Islet precursor cell (in vitro differentiated cells): ENCODE results near the gene PLA2G6.
A peak's percentile ranks its signal among the peaks of the same experiment; 100 is the strongest.

Experiments
- DNase-seq: peaks from one replicate; pipeline ENCODE4 v3.0.0-alpha.2; 2018

The PLA2G6 gene

DNA sequence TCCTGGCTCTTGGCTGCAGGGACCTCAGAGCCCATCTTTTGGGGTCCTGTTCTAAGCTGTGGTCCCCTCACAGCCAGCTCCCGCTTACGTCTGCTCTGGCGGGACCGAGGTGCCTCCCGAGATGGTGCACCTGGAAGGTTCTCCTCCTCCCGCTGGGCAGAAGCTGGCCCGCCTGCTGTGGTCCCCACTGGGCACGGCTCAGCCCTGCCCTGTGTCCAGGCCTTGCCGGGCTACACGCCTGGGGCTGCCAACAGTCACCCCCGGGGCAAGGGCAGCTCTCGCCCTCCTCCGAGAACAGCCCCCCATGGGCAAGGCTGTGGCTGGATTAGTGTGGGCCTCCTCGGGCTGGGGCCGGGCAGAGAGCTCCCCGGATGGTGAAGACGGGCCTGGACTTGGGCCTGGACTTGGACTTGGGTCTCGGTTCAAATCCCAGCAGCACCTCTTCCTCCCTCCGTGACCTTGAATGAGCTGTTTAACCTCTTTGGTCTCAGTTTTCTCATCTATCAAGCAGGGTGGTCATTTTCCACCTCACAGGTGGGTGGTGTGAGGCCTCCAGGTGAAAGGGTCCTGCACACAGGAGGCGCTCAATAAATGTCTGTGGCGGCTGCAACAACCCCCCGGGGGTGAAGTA lies 72.1 kb downstream of the PLA2G6 start:
- peak; percentile 49 for DNase-seq

DNA sequence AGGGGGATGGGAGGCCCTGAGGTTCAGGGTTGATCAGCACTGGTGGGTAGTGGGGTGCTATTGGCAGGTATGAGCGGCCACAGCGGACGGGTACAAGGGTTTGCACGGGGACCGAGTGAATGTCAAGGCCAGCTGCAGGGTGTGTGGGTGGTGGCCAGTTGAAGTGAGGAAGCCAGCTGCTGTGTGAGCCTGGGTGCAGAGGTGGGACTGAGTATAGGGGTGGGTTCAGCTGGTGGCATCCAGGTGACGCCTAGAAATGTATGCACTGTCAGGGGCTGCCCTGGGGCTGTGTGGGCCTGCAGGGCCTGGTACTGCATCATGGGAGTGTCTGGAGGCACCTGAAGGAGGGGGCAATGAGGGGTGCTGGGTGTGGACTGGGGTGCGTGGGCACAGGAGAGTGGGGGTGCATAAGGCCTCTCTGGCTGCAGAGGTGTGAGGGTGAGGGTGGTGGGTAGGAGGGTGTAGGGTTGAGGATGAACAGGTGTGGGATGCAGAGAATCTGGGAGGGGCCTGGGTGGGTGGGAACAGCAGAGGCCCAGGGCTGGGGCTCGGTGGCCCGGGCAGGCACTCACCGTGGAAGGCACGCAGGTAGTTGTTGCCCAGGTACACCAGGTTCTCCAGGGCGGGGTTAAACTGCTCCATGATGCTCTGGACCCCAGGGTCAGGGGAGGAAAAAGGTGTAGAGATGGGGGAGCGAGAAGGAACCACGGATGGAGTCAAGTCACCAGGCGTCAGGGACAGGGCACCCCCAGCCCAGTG lies 72.9 kb downstream of the PLA2G6 start:
- no peak for DNase-seq

DNA sequence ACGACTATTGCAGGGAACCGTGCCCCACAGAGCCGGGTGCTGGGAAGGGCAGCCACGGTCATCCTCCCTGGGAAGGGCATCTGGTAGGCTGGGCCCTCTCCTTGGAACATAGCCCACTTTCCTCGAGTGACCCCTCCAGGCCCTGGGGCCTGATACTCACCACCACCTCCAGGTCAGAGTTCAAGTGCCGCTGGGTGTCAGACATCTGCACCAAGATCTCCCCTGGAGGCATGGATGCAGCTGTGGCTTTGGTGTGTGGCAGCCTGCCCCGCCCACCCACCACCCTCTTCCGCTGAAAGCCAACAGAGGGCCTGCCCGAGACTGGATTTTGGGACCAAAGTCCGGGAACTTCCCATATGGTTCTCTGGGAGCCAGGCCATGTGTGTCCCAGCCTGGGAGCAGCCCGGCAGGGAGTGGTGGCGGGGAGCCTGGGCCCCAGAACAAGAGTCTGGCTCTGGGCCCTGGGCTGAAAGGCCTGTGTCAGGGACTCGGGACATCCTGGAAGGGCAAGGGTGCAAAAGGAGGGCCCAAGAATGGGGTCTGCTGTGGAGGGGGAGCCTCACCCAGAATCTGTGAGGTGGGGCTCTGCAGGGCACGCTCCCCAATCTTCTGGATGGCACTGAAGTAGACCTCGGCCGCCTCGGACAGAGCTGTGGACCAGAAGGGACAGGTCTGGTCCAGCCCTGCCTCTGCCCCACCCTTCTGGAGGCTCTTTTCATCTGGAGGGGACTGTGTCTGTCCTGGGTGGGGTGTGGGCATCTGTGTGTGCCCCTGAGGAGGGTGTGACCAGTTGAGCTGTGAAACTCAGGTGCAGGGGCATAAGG lies 73.7 kb downstream of the PLA2G6 start:
- DNase-seq = peak; percentile 52

DNA sequence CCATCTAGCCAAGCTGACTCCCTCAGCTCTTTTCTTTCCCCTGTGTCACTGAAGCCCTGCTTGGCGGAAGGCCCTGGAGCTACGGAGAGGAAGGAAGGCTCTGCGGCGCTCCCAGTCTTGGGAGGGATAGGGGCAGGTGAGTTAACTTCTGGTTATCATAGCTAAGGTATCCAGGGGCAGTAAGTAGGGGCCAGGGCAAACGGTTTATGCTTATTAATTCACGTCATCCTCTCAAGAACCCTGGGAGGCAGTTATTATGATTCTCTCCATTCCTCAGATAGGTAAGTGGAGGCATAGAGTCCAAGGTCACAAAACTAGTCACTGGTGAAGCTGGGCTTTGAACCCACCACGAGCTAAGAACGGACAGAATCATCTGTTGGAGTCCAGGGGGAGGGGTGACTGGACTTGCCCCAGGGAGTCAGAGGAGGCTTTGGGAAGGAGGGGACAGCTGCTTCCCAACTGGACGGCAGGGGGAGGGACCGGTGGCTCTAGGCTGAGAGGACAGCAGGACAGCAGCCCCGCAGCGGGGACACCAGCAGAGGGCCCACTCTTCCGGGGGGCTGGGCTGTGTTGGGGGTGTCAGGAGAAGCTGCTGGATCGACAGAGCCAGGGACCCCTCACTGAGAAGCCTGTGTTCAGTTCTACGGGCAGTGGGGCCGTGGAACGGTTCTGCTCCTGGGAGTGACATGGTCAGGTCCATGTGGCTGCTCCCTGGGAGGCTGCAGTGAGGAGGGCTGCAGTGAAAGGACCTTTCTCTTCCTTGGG lies 74.6 kb downstream of the PLA2G6 start:
- DNase-seq = peak; percentile 45

DNA sequence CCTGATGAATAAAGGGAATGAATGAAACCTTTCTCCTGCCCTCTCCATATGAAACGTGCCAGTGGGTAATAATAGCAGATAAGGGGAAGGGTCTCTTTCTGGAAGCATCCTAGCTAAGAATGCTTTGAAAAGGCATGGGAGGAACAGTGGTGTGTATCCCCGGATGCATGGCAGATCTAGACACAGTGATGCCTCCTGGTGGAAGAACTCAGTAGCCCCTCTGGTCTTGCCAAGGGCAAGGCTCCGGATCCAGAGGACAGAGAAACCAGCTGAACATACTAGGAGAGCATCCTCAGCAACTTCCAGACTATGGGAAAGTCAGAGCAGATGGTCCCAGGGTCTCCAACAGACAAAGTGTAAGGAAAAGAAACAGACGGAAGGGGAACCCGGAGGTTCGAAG lies 77.5 kb downstream of the PLA2G6 start:
- peak; percentile 78 for DNase-seq

DNA sequence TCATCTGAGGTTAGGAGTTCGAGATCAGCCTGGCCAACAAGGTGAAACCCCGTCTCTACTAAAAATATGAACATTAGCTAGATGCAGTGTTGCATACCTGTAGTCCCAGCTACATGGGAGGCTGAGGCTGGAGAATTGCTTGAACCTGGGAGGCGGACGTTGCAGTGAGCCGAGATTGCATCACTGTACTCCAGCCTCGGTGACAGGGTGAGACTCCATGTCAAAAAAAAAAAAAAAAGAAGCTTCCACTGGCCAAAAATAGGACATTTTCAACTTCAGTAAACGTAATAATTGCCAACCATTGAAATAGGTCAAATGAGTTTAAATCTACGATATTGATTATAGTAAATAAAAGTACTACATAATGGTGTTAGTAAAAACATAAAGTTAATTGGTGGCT lies 78.0 kb downstream of the PLA2G6 start:
- no peak for DNase-seq

DNA sequence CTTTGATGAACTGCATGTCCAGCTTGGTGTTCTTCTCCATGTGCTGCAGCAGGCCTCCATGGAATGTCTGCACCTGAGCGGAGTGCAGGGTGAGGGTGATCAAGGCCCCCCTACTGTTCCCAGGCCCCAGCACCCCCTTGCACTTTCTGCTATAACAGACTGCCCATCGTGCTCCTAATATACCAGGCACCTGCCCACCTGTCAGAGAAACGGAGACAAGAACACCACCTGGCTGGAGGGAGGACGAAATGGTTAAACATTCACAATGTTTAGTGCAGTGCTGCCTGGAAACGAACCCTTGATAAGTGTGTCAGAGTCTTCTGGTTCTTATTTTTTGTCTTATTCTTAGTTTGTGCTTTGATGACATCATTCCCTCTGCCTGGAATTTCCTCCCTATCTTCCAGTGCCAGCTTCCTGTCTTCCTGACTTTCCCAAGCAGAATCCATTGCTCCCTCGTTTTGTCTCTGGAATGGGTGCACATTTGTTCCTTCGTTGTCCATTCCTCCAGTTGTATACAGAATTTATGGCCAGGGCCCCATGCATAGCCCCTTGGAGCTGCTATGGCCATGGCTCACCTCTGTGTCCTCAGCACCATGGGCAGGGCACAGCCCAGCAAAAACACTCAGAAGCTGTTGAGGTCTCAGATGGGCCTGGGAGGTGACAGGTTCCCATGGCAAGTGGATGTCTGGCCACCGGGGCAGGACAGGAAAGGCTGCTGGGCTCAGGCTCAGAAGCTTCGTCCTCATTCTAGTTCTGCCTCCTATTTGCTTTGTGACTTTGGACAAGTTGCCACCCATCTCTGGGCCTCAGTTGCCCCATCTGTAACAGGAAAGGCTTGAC lies 83.0 kb downstream of the PLA2G6 start:
- no peak for DNase-seq

DNA sequence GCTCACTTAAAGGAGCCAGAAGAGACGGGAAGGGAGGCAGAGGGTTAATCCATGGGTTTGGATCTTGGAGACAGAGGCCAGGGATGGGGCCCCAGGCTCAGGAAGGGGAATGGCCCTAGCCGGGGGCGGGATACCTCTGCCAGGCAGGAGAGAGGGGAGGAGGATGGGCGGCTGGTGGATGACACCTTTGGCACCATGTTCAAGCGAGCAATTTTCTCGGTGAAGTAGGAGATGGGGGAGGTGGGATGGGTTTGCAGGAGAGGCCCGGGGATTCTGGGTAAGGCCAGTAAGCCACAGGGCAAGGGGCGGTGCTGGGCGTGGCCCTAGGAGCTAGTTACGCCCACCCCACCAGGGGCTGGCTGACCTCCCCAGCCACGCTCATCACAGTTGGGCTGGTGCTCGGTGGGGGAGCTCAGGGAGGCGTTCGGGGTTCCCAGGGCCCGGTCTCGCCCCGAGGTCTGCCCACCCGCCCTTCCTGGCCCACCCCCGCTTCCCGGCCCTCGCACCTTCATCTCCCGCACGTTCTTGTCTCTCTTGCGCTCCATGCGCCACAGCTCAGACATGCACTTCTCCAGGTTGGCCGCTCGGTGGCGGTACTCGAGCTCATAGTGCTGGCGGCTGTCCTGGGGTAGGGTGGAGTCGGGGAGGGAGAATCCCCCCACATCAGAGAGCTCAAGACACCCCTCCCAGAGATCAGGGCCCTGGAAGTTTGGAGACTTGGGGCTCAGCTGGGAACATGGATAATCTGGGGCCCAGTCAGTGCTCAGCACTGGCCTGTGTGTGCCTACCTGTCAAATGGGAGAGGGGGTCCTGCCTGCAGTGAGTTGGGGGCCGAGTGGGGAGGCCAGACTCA lies 83.8 kb downstream of the PLA2G6 start:
- DNase-seq = peak; percentile 90

DNA sequence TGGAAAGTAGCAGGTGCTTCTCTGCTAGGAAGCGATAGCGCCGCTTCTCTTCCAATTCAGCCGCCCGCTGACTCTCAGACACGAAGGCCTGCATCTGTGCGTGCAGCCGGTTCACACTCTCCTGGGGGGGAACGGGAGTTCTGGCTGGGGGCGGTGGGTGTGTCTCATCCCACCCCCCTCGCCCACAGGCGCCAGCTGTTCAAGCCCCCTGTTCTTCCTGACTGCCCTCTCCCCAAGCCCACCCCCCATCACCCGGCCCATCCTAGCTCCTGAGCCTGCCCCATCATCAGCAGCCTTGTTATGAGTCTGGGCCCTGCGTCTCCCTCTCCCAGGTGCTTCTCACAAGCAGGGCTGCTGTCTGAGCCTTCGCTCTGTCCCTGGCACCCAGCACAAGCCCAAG lies 84.6 kb downstream of the PLA2G6 start:
- no peak for DNase-seq

DNA sequence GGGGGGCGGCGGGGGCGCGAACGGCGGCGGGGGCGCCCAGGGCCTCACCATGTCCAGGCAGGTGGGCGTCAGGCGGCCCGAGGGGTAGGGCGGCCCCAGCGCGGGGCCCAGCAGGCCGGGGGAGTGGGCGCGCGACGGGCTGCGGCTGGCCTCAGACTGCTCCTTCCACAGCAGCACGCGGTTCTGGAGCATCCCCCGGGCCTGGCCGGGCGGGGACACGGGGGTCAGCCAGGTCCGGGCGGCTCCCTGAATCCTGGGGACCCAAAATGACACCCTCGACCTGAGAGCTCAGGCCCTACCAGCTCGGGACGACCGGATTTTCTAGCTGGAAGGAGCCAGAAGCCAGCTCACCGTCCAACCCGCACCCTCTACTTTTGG lies 92.2 kb downstream of the PLA2G6 start:
- no peak for DNase-seq

DNA sequence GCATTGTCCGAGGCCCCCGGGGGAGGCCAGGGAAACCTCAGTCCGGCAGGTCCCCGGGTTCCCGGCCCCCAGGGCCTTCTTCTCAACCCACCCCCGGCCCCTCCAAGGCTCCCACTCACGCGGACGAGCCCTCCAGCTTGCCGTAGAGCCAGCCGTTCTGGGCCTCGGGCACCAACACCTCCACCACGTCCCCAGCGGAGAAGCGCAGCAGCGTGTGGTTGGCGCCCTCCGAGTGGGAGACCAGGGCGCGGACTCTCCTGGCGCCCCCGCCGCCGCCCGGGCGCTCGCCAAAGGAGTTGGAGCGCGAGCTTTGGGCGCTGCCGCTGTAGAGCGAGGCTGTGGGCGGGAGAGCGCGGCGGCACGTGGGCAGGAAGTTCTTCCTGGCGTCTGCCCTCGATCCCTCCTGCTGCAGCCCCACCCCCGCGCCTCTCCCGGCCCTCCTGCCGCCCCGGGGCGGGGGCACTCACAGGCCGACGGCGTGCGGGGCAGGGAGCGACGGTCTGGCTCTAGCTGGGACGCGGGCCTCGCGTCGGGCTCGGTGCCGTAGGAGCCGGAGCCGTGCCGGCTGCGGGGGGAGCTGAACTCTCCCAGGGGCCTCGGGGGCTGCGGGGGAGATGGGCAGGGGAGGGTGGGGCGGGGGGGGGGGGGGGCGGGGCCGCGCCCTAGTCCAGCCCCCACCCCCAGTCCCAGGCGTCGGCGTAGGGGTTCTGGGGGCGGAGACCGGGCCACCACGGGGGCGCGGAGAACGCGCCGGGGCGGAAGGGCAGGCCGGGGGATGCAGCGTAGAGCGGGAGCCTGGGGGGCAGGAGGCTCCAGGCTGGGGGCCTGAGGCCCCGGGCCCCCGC lies 92.8 kb downstream of the PLA2G6 start:
- no peak for DNase-seq

DNA sequence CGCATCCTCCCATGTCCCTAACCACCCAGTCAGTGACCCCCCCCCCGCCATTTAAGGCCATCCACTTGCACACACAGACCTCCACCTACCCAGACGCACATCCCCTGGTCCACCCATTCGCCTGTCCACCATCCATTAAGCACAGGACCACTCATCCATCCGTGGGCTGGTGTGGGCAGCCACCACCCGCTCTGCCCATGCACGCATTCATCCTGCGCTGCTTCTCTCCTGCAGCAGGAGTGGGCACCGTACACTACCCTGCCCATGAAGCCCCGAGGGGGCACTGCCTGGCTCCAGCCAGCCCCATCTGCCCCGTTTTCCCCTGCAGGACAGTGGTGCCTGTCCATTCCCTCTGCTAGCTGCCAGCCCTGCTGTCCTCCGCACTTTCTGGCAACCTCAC lies 93.8 kb downstream of the PLA2G6 start:
- no peak for DNase-seq

DNA sequence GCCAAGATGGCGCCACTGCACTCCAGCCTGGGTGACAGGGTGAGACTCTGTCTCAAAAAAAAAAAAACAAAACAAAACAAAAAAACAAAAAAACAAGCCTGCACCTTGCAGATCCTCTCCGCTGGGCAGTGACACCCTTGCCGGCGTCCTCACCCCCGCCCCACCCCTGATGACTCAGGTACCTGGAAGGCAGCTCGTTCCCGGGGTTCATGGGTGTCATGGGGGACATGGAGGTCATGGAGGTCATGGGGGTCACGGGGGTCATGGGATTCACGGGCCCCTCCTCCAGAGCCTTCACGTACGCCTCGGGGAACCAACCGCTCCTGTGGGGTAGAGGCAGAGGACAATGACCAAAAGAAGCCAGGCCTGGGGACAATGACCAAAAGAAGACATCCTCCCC lies 94.7 kb downstream of the PLA2G6 start:
- no peak for DNase-seq

DNA sequence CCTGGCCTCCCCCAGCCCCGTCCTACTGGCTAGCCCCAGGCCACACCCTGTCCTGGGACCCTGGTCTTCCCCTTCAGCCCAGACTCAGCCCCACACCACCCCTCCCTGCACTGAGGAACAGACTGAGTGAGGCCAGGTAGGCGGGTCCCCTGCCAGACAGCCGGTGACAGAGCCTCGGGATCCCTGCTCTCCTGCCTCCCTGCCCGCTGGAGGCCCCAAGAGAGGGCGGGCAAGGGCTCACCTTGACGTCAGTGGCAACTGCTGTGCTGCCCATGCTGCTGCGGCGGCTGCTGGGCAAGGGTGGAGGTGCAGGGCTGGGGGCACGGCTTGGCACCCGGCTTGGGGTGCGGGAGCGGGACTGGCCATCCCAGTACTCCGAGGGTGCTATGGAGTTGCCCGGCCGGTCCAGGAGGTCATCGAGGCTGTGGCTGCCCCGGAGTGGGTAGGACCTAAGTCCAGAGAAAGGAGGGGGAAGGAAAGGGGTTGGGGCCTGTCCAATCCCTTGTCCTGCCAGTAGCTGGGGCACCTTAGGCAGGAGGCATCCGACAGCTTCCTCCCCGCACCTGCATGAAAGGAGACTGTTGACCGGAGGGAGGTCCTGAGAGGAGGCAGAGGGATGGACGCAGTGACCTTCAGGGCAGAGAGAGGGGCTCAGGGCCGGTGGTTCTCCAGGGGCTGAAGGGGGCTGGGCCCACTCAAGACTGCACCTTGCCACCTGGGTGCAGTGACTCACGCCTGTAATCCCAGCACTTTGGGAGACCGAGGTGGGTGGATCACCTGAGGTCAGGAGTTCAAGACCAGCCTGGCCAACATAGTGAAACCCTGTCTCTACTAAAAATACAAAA lies 95.4 kb downstream of the PLA2G6 start:
- DNase-seq = no peak

DNA sequence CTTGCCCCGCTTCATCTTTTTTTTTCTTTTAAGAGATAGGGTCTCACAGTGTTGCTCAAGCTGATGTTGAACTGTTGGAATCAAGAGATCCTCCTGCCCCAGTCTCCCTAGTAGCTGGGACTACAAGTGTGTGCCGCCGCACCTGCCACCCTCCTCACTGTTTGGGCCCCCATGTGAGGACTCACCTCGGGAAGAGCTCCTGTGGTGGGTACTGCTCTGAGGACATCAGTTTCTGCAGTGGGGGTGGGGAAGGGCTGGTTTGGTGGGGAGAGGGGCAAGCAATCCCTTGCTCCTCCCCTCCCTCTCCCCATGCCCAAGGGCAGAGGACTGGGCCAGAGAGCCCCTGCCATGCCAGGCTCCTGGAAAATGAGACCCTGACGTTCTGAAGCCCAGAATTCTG lies 96.1 kb downstream of the PLA2G6 start:
- no peak for DNase-seq

DNA sequence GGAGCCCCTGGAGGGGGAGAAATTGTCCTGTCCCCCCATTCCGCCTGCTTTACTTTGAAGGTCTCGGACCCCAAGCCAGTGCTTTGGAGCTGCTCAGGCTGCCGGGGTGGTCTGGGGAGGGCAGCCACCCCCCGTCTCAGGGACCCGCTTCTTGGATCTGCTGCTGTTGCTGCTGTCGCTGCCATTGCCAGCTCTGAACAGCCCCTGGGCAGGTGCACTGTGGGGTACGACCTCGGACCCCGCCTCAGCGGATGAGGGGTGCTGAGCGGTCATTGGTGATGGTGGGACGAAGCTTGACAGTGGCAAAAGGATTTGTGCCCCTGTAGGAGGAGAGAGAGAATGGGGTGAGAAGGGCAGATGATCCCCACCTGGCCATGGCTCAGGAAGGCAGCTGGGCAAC lies 96.6 kb downstream of the PLA2G6 start:
- no peak for DNase-seq

DNA sequence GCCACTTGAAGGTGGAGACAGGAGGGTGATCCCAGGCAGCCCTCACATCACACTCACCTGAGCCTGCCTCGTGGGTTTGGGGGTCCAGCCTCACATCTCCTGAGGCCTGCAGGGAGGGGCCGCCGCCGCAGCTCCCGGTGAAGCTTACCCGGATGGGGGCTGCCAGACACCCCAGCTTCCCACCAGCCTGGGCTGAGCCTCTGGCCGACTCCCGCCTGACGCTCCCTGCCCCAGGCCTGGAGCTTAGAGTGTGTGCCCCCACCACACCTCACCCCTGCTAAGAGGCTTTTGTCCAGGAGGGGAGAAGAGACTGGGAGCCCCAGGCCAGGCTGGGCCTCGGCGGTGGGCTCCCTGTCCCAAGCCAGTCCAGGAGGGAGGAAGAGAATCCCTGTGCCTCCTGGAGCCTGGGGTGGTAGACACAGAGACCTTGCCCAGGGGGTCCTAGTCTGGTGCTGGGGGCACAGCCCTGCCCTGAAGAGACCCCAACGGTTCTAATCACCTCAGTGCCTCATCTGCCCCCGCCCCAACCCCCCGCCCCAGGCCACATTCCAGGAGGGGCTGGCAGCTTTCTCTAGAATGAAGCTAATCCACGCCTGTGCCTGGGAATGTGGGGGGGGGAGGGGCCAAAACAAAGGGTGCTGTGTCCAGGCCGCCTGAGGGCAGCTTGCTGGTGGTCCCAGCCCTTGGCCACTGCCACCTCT lies 97.5 kb downstream of the PLA2G6 start, which contains the start of gene SLC16A8:
TSS of gene SLC16A8 (minus strand) at position 254 of the 701 bp plus-strand sequence. CDS start 1,311 bp downstream, outside the sequence.
- DNase-seq = peak; percentile 95

DNA sequence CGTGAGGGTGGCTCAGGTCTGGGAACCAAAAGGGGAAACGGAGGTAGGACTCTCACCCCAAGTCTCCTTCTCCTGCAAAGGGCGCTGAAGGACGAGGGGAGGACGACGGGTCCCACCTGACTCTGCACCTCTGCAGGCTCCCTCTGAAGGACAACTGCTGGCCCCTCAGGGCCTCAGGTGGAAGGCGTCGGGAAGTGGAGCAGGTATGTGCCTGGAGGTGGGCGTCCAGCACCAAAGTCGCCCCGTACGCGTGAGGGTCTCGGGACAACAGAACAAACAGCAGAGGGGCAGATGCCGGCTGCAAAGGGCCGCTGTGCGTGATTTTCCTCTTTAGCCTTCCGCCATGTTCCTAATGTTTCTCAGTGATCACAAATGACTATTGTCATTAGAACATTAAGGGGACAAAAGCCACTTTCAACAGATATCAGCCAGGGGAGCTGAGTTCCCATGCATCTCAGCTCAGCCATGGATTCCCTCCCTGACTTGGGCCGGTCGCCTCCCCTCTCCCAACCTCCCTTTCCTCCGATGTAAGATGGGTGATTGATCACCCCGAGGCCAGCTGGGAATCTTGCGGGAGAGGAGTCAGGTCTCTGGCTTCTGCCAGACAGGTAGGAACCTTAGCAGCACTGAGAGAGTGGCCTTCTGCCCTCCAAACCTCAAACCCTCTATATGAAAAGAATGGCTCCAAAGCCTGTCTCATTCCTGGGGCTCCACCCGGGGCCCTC lies 98.5 kb downstream of the PLA2G6 start:
- DNase-seq = no peak
